Lung (tissue), 12 donors: ENCODE data around the gene PIK3AP1. TPM values are rescaled to one million over a fixed set of nuclear protein-coding genes. Genes with fewer than 3 reads are reported as not detected.

Experiments used
- ATAC-seq: fragments of 200-7000 bp; cut with Tn5 transposase; one replicate; pipeline ENCODE4 v1.9.1; 2020; ENCODE audit warnings: moderate number of reproducible peaks; ENCODE audit not compliant: insufficient read depth, low FRiP score
- DNase-seq, 3 donors: peaks; one replicate each; pipeline ENCODE4 v3.0.0-alpha.2; 2013 to 2017
- H3K27ac ChIP-seq, 2 donors: one replicate each; pipeline ENCODE4 v1.5.1; 2013; ENCODE audit warnings: mild to moderate bottlenecking in 2 of 2, moderate library complexity in 2 of 2, control low read depth in 1 of 2, inconsistent platforms in 1 of 2, low read depth in 1 of 2, low read length in 1 of 2
- H3K27me3 ChIP-seq, 3 donors: one replicate each; pipeline ENCODE4 v1.5.1; 2013; ENCODE audit warnings: low read length in 2 of 3; ENCODE audit not compliant: control insufficient read depth in 3 of 3, insufficient read depth in 3 of 3
- H3K36me3 ChIP-seq, 4 donors: one replicate each; pipeline ENCODE4 v1.5.1; 2013; ENCODE audit warnings: low read length in 4 of 4, mild to moderate bottlenecking in 1 of 4, moderate library complexity in 1 of 4; ENCODE audit not compliant: control insufficient read depth in 4 of 4, insufficient read depth in 4 of 4
- H3K4me1 ChIP-seq, 5 donors: one replicate each; pipeline ENCODE4 v1.5.1; 2013; ENCODE audit warnings: low read length in 5 of 5, mild to moderate bottlenecking in 2 of 5, moderate library complexity in 1 of 5; ENCODE audit not compliant: control insufficient read depth in 5 of 5, insufficient read depth in 5 of 5
- H3K4me3 ChIP-seq: one replicate; pipeline ENCODE4 v1.5.1; 2013; ENCODE audit warnings: mild to moderate bottlenecking, control low read depth, moderate library complexity
- H3K9ac ChIP-seq, 2 donors: one replicate each; pipeline ENCODE4 v1.5.1; 2013; ENCODE audit warnings: low read length in 2 of 2, control low read depth in 1 of 2; ENCODE audit not compliant: insufficient read depth in 1 of 2
- H3K9me3 ChIP-seq, 4 donors: one replicate each; pipeline ENCODE4 v1.5.1; 2013; ENCODE audit warnings: low read length in 3 of 4, mild to moderate bottlenecking in 1 of 4, moderate library complexity in 1 of 4; ENCODE audit not compliant: control insufficient read depth in 4 of 4, insufficient read depth in 3 of 4
- CTCF ChIP-seq: IDR thresholded peaks from 2 replicates; pipeline ENCODE4 v1.5.1; 2012; ENCODE audit warnings: mild to moderate bottlenecking; ENCODE audit errors: control extremely low read depth, extremely low read depth
- WGBS, 2 donors: extraction: QIAGEN DNeasy Blood & Tissue Kit; methylation state at CpG; one replicate each; pipeline ENCODE4 v1.1.7; 2013; 5-methylcytosine and 5-hydroxymethylcytosine counted together
- polyA plus RNA-seq, 2 donors: library from polyadenylated mRNA; stranded (reverse); fragments of 200-250 nt; gene quantifications; one replicate each; pipeline ENCODE4 v1.2.1, GENCODE V29; 2013
- total RNA-seq, 2 donors: library from RNA; depleted of rRNA in 1 of 2; stranded (reverse); fragments of >200 nt in 1 of 2; gene quantifications; one replicate each; pipeline ENCODE4 v1.2.1, GENCODE V29; 2014 to 2021
- donor health status: control.
- donor health status: control.
- donor health status: Bipolar disorder and iron deficiency.
- donor health status: healthy.
- donor health status: DM: yes; HTN: yes; CAD: no.

Gene PIK3AP1
- total and polyA plus RNA-seq, 4 donors, result 7.3 to 120 (median 30.4) TPM

GRCh38 chr10:96672481-96673175, 47.7 kb downstream of the PIK3AP1 start:
- DNase-seq (peak; percentile 45 to 68 (median 58)), ATAC-seq (no peak)
- no peak for TF ChIP-seq CTCF
- no peaks in the 10 kb centered on the region for H3K9me3 ChIP-seq
- H3K4me3 ChIP-seq, result no peak overlapping the region
- H3K27me3 ChIP-seq, result no peaks in the 10 kb centered on the region
- no peaks in the 10 kb centered on the region for H3K36me3 ChIP-seq
- 85 to 90% methylated on average over 4 of the region's 4 CpGs for WGBS, 2 donors
- H3K27ac ChIP-seq, result peak overlapping the region in 1 of 2 donors; percentile 66
- peaks cover 0 to 28% (median 9%) of the 10 kb centered on the region in 5 donors for H3K4me1 ChIP-seq
- no peak overlapping the region for H3K9ac ChIP-seq

DNA sequence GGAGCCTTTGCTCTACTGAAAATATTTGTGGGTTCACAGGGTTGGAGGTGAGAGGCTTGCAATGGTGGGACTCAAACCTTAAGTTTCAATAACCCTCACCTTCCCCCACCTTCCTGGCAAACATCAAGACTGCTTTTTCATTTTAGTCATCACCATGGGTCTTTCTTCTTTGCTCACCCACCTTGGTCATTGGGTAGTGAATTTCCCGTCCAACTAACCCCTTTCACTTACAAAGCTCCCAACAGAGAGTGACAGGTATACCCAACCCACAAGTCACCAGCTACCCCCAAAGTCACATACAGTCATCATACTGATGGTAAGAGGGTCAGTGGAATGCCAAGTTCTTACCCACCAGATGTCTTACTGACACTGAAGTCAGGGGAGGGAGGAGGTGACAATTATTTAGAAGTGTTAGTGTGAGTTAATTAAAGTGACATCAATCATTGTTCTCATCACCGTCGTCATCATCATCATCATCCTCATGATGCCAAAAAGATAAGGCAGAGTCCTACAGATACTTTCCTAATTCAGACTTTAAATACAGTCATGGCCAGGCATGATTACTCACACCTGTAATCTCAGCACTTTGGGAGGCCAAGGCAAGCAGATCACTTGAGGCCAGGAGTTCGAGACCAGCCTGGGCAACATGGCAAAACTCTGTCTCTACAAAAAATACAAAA, 49.0 kb downstream of the PIK3AP1 start:
- ATAC-seq (no peak), DNase-seq (no peak)
- Histone ChIP-seq H3K27ac (no peak overlapping the region), H3K36me3 (no peaks in the 10 kb centered on the region), H3K9ac (no peak overlapping the region), H3K4me1 (peaks cover 0 to 28% (median 9%) of the 10 kb centered on the region in 5 donors), H3K9me3 (no peaks in the 10 kb centered on the region), H3K4me3 (no peak overlapping the region), H3K27me3 (no peaks in the 10 kb centered on the region)
- no peak for TF ChIP-seq CTCF
- 91 to 92% methylated on average over 4 of the region's 4 CpGs for WGBS, 2 donors

DNA sequence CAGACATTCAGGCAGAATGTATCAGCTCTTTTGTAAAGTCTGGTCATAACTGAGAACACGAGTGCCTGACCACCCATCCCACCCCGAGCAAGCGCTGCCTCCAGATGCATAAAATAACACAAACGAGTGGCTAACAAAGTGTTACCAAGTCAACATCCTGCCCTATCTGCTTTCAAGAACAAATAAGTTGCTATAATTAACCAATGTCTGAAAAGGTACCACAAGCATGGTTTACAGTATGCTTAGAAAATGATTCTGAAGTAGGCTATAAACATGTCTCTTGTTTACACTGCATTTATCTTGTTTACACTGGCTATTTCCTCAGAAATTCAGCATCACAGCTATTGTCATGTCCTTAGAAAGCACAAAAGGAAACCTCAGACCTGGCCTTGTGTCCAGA, 49.5 kb downstream of the PIK3AP1 start:
- Histone ChIP-seq H3K36me3 (no peaks in the 10 kb centered on the region), H3K9me3 (no peaks in the 10 kb centered on the region), H3K9ac (no peak overlapping the region), H3K4me1 (peaks cover 0 to 28% (median 9%) of the 10 kb centered on the region in 5 donors), H3K27me3 (no peaks in the 10 kb centered on the region), H3K4me3 (no peak overlapping the region), H3K27ac (no peak overlapping the region)
- WGBS, 2 donors, result 34 to 59% methylated on average over 4 of the region's 4 CpGs
- ATAC-seq, result no peak
- DNase-seq, result peak in 2 of 3 donors; percentile 30 to 45
- TF ChIP-seq CTCF, result no peak
